GM19351 (cell line): ENCODE data around the gene JAKMIP1.

Experiments used
- ATAC-seq: cut with Tn5 transposase; IDR thresholded peaks from one replicate; pipeline ENCODE4 v1.9.1; 2021; ENCODE audit warnings: mild to moderate bottlenecking, moderate library complexity; ENCODE audit not compliant: unreplicated experiment

Gene JAKMIP1

DNA sequence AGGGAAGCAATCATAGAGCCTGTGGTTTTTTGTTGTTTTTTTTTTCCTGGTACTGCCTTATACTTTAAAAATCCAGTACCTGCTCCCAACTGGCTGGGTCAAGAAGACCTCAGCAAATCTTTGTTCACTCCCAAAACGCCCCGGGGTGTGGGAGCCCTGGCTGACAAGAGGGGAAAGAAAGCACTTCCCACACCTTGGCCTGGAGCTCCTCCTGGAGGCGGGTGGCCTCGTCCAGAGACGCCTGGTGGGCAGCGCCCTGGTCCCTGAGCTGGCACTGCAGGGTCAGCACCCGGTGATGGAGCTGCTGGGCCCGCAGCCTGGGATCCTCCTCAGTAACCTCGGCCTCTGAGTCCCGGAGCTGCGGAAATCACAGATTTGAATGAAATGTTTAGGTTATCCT lies 220.4 kb downstream of the JAKMIP1 start:
- ATAC-seq, result no peak

DNA sequence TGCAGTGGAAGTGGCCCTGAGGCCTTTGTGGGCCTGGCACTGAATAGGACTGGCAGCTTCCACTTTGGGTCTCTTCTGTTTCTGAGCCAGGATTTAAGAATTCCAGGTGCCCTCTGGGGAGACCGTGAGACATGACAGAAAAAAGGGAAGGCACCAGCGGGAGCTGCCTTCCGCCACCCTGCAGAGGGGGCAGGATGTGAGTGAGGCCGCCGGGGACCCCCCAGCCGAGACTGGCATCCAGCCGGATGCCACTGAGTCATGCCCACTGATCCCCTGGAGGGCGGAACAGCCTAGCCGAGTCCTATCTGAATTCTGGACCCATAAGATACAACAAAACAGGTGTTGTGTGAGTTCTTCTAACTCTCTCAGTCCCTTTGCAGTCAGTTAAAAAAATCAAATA lies 223.4 kb downstream of the JAKMIP1 start:
- no peak for ATAC-seq

DNA sequence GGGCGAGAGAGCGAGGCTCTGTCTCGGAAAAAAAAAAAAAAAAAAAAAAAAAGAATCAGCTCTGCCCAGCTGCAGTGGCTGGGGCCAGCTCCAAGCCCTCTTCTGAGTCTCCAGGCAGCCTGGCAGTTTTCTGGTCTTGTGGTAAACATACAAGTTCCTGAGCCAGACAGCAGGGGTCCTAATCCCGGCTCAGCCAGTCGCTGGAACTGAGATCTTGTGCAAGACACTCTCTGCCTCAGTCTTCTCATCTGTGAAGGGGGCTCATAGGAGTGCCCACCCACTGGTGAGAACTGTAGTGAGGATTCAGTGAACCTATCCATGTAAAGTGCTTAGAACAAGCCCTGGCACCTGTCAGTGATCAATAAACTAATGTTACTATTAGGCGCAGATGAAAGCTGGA lies 223.9 kb downstream of the JAKMIP1 start:
- no peak for ATAC-seq
